Tibial artery (tissue), 4 donors: ENCODE data around the gene SYNE2.

Experiments
- DNase-seq, 2 donors: peaks; one replicate each; pipeline ENCODE4 v3.0.0-alpha.2; 2019
- H3K27ac ChIP-seq, 2 donors: fragments of 200-600 bp; sonication (generic) in 1 of 2; 1 replicate in 1 of 2; 2 replicates in 1 of 2; pipeline ENCODE4 v1.5.1; 2018 to 2019; ENCODE audit warnings: mild to moderate bottlenecking in 1 of 2
- H3K27me3 ChIP-seq, 2 donors: fragments of 200-600 bp; sonication (generic) in 1 of 2; one replicate each; pipeline versions ENCODE4 v1.5.1 to v1.6.0; 2016 to 2019
- H3K36me3 ChIP-seq, 3 donors: fragments of 200-600 bp; sonication (generic) in 2 of 3; one replicate each; pipeline ENCODE4 v1.5.1; 2016 to 2019; ENCODE audit warnings: mild to moderate bottlenecking in 2 of 3
- H3K4me1 ChIP-seq, 4 donors: fragments of 200-600 bp; sonication (generic) in 2 of 4; 1 replicate in 3 of 4; 2 replicates in 1 of 4; pipeline ENCODE4 v1.5.1; 2016 to 2019
- H3K4me3 ChIP-seq, 2 donors: fragments of 200-600 bp; sonication (generic) in 1 of 2; 1 replicate in 1 of 2; 2 replicates in 1 of 2; pipeline ENCODE4 v1.5.1; 2018 to 2019; ENCODE audit warnings: mild to moderate bottlenecking in 2 of 2
- H3K9me3 ChIP-seq, 3 donors: fragments of 200-600 bp; sonication (generic) in 1 of 3; one replicate each; pipeline ENCODE4 v1.5.1; 2016 to 2019
- CTCF ChIP-seq, 2 experiments: fragments of 200-600 bp in 1 of 2; fragments of 450-650 bp in 1 of 2; IDR thresholded peaks; one replicate each; pipeline ENCODE4 v1.5.1; 2017 to 2019; ENCODE audit warnings: antibody characterized with exemption in 2 of 2, mild to moderate bottlenecking in 1 of 2, moderate library complexity in 1 of 2
- intact Hi-C: fragments of 100-400 bp; cut with DNase I; formaldehyde crosslinking; loops from one replicate; pipeline ENCODE4 v1.15.0; 2023; ENCODE audit warnings: low total_unique reads

Gene SYNE2

GRCh38 chr14:63905370-63905769 lies 52.6 kb downstream of the SYNE2 start:
- intact Hi-C loops: loop anchor here (10.0 kb wide), 1 partner anchor 51 kb away; the partner anchor contains the start of gene SYNE2
- no peak overlapping the region for H3K4me3 ChIP-seq
- H3K9me3 ChIP-seq: no peaks in the 10 kb centered on the region
- peaks cover 0 to 16% (median 6%) of the 10 kb centered on the region in 4 donors for H3K4me1 ChIP-seq
- no peak for TF ChIP-seq CTCF (IDR thresholded peaks at IDR 0.05)
- no peaks in the 10 kb centered on the region for H3K27me3 ChIP-seq
- H3K27ac ChIP-seq: no peak overlapping the region
- DNase-seq: no peak
- no peaks in the 10 kb centered on the region for H3K36me3 ChIP-seq

- Histone ChIP-seq H3K4me1 (peaks cover 0 to 24% (median 4%) of the 10 kb centered on the region in 4 donors), H3K27me3 (no peaks in the 10 kb centered on the region), H3K9me3 (no peaks in the 10 kb centered on the region), H3K4me3 (no peak overlapping the region), H3K36me3 (peaks cover 0 to 10% (median 0%) of the 10 kb centered on the region in 3 donors), H3K27ac (no peak overlapping the region)
- no peak for TF ChIP-seq CTCF (IDR thresholded peaks at IDR 0.05)
- no peak for DNase-seq
- intact Hi-C loops: loop anchor here (10.0 kb wide), 1 partner anchor 54 kb away; the partner anchor contains the start of gene SYNE2
Measured at GRCh38 chr14:63908667-63909264, 56.0 kb downstream of the SYNE2 start.

GRCh38 chr14:63909984-63910383 lies 57.2 kb downstream of the SYNE2 start:
- no peaks in the 10 kb centered on the region for H3K9me3 ChIP-seq
- no peak overlapping the region for H3K27ac ChIP-seq
- no peak for DNase-seq
- intact Hi-C loops: loop anchor here (10.0 kb wide), 1 partner anchor 55 kb away; the partner anchor contains the start of gene SYNE2
- no peaks in the 10 kb centered on the region for H3K27me3 ChIP-seq
- peaks cover 0 to 24% (median 4%) of the 10 kb centered on the region in 4 donors for H3K4me1 ChIP-seq
- no peak overlapping the region for H3K4me3 ChIP-seq
- peaks cover 0 to 10% (median 0%) of the 10 kb centered on the region in 3 donors for H3K36me3 ChIP-seq
- TF ChIP-seq CTCF (IDR thresholded peaks at IDR 0.05): no peak

GRCh38 chr14:63910583-63911363 lies 58.0 kb downstream of the SYNE2 start:
- Histone ChIP-seq H3K27me3 (no peaks in the 10 kb centered on the region), H3K4me1 (peaks cover 0 to 24% (median 4%) of the 10 kb centered on the region in 4 donors), H3K36me3 (peaks cover 0 to 10% (median 0%) of the 10 kb centered on the region in 3 donors), H3K4me3 (no peak overlapping the region), H3K27ac (no peak overlapping the region), H3K9me3 (no peaks in the 10 kb centered on the region)
- TF ChIP-seq CTCF (IDR thresholded peaks at IDR 0.05): no peak
- intact Hi-C loops: no loop called here
- DNase-seq: no peak

- no peak for DNase-seq
- TF ChIP-seq CTCF (IDR thresholded peaks at IDR 0.05): no peak
- H3K4me1 ChIP-seq: peaks cover 0 to 24% (median 4%) of the 10 kb centered on the region in 4 donors
- intact Hi-C loops: no loop called here
- H3K4me3 ChIP-seq: no peak overlapping the region
- H3K27me3 ChIP-seq: no peaks in the 10 kb centered on the region
- H3K27ac ChIP-seq: no peak overlapping the region
- H3K9me3 ChIP-seq: no peaks in the 10 kb centered on the region
- H3K36me3 ChIP-seq: peaks cover 0 to 10% (median 0%) of the 10 kb centered on the region in 3 donors
Measured at GRCh38 chr14:63911404-63911803, 58.6 kb downstream of the SYNE2 start.
